DOHH2 (cell line): ENCODE measurements around the gene PRR14.

Experiments
- H3F3A ChIP-seq: fragments of 200-600 bp; sonication (generic), shearing (Covaris generic); 2 replicates; pipeline ENCODE4 v1.6.0; 2016; ENCODE audit warnings: antibody characterized with exemption, mild to moderate bottlenecking; ENCODE audit not compliant: control insufficient read depth, insufficient read depth
- H3K27ac ChIP-seq: fragments of 200-600 bp; sonication (generic); 2 replicates; pipeline ENCODE4 v1.5.1; 2014; ENCODE audit warnings: low read depth, mild to moderate bottlenecking, low read length, moderate library complexity
- H3K27me3 ChIP-seq: fragments of 200-600 bp; sonication (generic); 2 replicates; pipeline ENCODE4 v1.6.1; 2014; ENCODE audit warnings: mild to moderate bottlenecking, low read length, mixed read lengths; ENCODE audit not compliant: control insufficient read depth
- H3K36me3 ChIP-seq: fragments of 200-600 bp; sonication (generic); 2 replicates; pipeline ENCODE4 v1.6.1; 2014; ENCODE audit warnings: mild to moderate bottlenecking, low read length, moderate library complexity, mixed read lengths; ENCODE audit not compliant: control insufficient read depth
- H3K4me1 ChIP-seq: fragments of 200-600 bp; sonication (generic); 2 replicates; pipeline ENCODE4 v1.6.1; 2014; ENCODE audit warnings: mild to moderate bottlenecking, low read length, mixed read lengths; ENCODE audit not compliant: control insufficient read depth
- H3K4me2 ChIP-seq: fragments of 200-600 bp; sonication (generic); 2 replicates; pipeline ENCODE4 v1.6.0; 2014; ENCODE audit warnings: mild to moderate bottlenecking, low read length, moderate library complexity
- H3K4me3 ChIP-seq: fragments of 200-600 bp; sonication (generic); 2 replicates; pipeline ENCODE4 v1.5.1; 2014; ENCODE audit warnings: mild to moderate bottlenecking, low read length, mixed read lengths
- H3K79me2 ChIP-seq: fragments of 200-600 bp; sonication (generic); 2 replicates; pipeline ENCODE4 v1.6.1; 2014; ENCODE audit warnings: mild to moderate bottlenecking, low read length, mixed read lengths; ENCODE audit not compliant: control insufficient read depth
- H3K9me2 ChIP-seq: fragments of 200-600 bp; sonication (generic); replicated peaks from 2 replicates; pipeline ENCODE4 v1.6.1; 2014; ENCODE audit warnings: mild to moderate bottlenecking, low read length, mixed read lengths; ENCODE audit not compliant: control insufficient read depth
- H3K9me3 ChIP-seq: fragments of 200-600 bp; sonication (generic); 2 replicates; pipeline ENCODE4 v1.6.1; 2014; ENCODE audit warnings: antibody characterized with exemption, low read length, mixed read lengths; ENCODE audit not compliant: control insufficient read depth, insufficient read depth
- H4K20me1 ChIP-seq: fragments of 200-600 bp; sonication (generic); 2 replicates; pipeline ENCODE4 v1.6.0; 2014; ENCODE audit warnings: low read depth, mild to moderate bottlenecking, antibody characterized with exemption, low read length, moderate library complexity; ENCODE audit not compliant: control insufficient read depth, insufficient read depth
- CTCF ChIP-seq: fragments of 200-600 bp; sonication (generic); IDR thresholded peaks from one replicate; pipeline ENCODE4 v1.5.1; 2014; ENCODE audit warnings: antibody characterized with exemption, mild to moderate bottlenecking, low read depth, low read length; ENCODE audit not compliant: poor library complexity, severe bottlenecking
- EZH2phosphoT487 ChIP-seq: fragments of 200-600 bp; sonication (generic); IDR thresholded peaks from 2 replicates; pipeline ENCODE4 v1.6.1; 2017; ENCODE audit warnings: borderline replicate concordance, mild to moderate bottlenecking, antibody characterized with exemption, low read length, moderate library complexity, mixed read lengths

Gene PRR14

GRCh38 chr16:30650369-30651123 lies at the start of gene PRR14:
Gene PRR14, plus strand, starts transcription at chr16:30650960. Its CDS starts 686 bp downstream, at chr16:30651646.
- peak within 1 kb of the TSS; percentile 76 for H3K27ac ChIP-seq
- peaks cover 34% of the 10 kb centered on the region for H3K36me3 ChIP-seq
- no peaks in the 10 kb centered on the region for H3K9me2 ChIP-seq
- H3K79me2 ChIP-seq: peaks cover 17% of the 10 kb centered on the region
- no peaks in the 10 kb centered on the region for H3K27me3 ChIP-seq
- peak within 1 kb of the TSS; percentile 73 for H3K4me3 ChIP-seq
- H3K4me2 ChIP-seq: peak within 1 kb of the TSS; percentile 61
- no peaks in the 10 kb centered on the region for H4K20me1 ChIP-seq
- no peaks in the 10 kb centered on the region for H3F3A ChIP-seq
- TF ChIP-seq CTCF (no peak), EZH2phosphoT487 (no peak)
- H3K4me1 ChIP-seq: peaks cover 25% of the 10 kb centered on the region
- H3K9me3 ChIP-seq: no peaks in the 10 kb centered on the region

- no peak overlapping the region for H3K27ac ChIP-seq
- TF ChIP-seq CTCF: no peak
- no peak for TF ChIP-seq EZH2phosphoT487
- peaks cover 4% of the 10 kb centered on the region for H3K4me1 ChIP-seq
- peaks cover 10% of the 10 kb centered on the region for H3F3A ChIP-seq
- no peaks in the 10 kb centered on the region for H3K27me3 ChIP-seq
- no peaks in the 10 kb centered on the region for H4K20me1 ChIP-seq
- no peak overlapping the region for H3K4me3 ChIP-seq
- H3K36me3 ChIP-seq: peaks cover 47% of the 10 kb centered on the region
- no peaks in the 10 kb centered on the region for H3K9me3 ChIP-seq
- no peak overlapping the region for H3K4me2 ChIP-seq
- no peaks in the 10 kb centered on the region for H3K79me2 ChIP-seq
- no peaks in the 10 kb centered on the region for H3K9me2 ChIP-seq
Measured at GRCh38 chr16:30601966-30602365, 48.8 kb upstream of the PRR14 start.

GRCh38 chr16:30602616-30603277 lies 48.0 kb upstream of the PRR14 start:
- H3K27ac ChIP-seq: no peak overlapping the region
- H4K20me1 ChIP-seq: no peaks in the 10 kb centered on the region
- H3K27me3 ChIP-seq: no peaks in the 10 kb centered on the region
- no peak overlapping the region for H3K4me3 ChIP-seq
- TF ChIP-seq EZH2phosphoT487 (no peak), CTCF (no peak)
- H3F3A ChIP-seq: peaks cover 6% of the 10 kb centered on the region
- H3K79me2 ChIP-seq: peaks cover 3% of the 10 kb centered on the region
- H3K9me3 ChIP-seq: no peaks in the 10 kb centered on the region
- H3K9me2 ChIP-seq: no peaks in the 10 kb centered on the region
- H3K36me3 ChIP-seq: peaks cover 50% of the 10 kb centered on the region
- H3K4me1 ChIP-seq: peaks cover 4% of the 10 kb centered on the region
- H3K4me2 ChIP-seq: no peak overlapping the region
